ENCODE measurements around the gene PRB3.

- TF ChIP-seq CTCF (IDR thresholded peaks at IDR 0.05 in 4 of 5, conservative IDR thresholded peaks at IDR 0.05 in 1 of 5) (no peak), POLR2A (IDR thresholded peaks at IDR 0.05) (no peak)
These were observed 31.2 kb downstream of the PRB3 start for GRCh38 chr12:11238275-11238674.

Data from gastrocnemius medialis (tissue), 4 donors.